ENCODE measurements around the gene JAZF1.

- no peak for TF ChIP-seq FOXM1 (IDR thresholded peaks at IDR 0.05; ENCODE audit: borderline replicate concordance, low read depth)
- TF ChIP-seq EP300 (IDR thresholded peaks at IDR 0.05; ENCODE audit: borderline replicate concordance), result no peak
- no peak for TF ChIP-seq TCF12 (IDR thresholded peaks at IDR 0.05; ENCODE audit: low read depth)
These were observed 226.8 kb downstream of the JAZF1 start for GRCh38 chr7:27953777-27954176.
